Kidney glomerular epithelial cell (primary cell): ENCODE measurements around the gene EPC2.
"Not testable (repeated sequence)": the region's sequence is repeated elsewhere in the genome, so short reads cannot be mapped to it uniquely, and the experiment has no call there.

Experiments used
- DNase-seq: peaks from one replicate; lab custom pipeline; 2025; lab: John Stamatoyannopoulos, UW

EPC2 gene

DNA sequence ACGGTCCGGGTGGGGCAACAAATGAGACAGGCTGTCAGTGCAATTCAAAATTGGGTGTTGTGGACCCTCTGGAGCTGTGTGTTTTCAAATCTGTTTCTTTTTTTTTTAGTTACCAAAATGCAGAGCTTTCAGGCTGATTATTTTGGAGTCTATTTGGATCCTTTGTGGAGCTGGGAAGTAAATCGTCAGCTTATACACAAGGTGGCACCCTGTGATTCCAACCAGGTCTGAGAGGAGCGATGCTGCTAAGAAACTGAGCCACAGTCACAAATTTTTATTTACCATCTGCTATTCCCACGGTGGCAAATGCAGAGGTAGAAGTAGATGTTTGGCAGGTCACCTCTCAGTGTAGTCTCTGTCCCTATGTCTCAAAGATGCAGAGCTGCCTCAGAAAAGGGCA is 3.8 kb upstream of the EPC2 start:
- no peak for DNase-seq

DNA sequence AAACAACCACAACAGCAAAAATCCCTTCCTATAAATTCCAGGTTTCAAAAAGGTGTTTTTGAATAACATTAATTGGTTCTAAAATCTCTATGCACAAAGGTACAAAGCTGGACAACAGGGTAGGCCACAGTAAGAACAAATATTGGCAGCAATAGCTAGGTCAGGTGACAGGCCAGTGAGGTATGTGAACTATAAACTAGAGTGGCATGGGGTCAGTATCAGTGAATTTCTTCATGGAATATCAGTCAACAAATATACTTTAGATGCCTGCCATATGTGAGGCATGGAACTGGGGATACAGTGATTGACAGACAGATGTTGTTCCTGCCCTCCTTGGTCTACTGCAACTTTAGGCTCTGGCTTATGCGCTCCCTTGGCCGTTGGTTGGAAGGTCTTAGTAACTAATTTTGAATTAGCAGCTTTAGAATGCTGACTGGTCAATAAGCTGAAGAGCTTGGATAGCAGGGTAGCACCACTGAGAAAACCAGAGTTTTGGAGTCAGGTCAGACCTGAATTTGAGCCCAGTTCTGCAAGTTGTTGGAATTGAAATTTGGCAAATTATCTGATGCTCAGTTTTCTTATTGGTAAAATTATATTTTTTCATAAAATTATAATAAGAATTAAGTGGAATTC is 2.3 kb upstream of the EPC2 start:
- no peak for DNase-seq

DNA sequence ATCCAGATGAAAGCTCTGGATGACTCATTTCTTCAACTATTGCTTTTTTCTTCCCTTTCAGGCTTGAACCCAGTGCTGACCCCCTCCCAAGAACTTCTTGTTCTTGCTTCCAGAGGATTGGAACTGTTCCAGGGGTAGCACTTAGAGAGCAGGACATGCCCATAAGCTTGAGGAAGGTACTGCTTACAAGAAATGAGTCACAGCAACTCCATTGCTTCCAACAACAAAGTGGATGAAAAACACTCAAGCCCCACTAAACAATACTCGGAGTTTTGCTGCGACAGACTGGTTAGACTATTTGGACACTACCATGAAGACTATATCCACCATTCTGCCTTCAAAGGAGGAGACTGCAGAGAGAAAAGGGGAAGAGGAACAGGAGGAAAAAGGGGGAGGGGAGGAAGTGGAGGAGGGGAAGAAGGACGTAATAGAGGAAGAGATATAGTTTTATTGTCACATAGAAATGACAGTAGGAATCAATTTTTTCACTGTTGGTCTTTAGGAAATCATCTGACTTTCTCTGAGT is 1.6 kb upstream of the EPC2 start:
- no peak for DNase-seq

DNA sequence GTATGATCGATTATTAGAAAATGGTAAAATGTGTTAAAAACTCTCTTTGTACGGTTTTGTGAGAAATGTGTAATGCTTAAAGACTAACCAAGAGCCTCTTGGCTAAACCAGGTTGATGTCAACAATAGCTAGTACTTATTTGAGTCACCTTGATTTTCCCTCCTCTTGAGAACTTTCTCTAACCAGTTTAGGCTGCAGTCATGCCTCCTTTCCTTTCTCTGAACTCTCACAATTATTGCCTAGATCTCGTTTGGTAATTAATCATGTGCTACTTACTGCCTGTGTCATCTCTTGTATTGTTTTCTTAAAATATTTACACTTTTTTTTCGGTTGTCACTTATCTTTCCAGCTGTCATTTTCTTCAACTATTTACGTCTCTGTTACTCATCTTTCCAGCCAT is 1.1 kb upstream of the EPC2 start:
- no peak for DNase-seq

DNA sequence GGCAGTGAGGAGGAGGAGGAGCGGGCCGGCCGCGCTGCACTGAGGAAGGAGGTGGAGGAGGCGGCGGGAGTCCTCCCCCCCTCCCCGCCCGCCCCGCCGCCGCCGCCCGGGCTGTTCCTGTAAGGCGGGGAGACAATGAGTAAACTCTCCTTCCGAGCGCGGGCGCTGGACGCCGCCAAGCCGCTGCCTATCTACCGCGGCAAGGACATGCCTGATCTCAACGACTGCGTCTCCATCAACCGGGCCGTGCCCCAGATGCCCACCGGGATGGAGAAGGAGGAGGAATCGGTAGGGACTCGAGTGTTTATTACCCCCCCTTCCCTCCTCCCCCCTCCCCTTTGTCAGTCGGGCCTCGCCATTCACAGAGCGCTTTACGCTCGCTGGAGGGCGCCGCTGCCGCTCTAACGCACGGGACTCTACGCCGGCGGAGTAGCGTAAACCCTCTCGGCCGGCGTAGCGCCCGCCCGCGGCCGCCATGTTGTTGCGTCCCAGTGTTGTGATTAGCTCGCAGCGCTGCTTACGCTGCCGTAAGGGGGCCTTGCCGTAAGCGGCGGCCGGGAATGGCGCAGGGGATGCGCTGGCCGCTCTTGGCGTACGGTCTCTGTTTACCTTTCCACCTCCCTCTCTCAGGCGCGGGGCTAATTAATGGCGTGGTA is 460 bp downstream of the EPC2 start:
- DNase-seq, result peak; percentile 81

DNA sequence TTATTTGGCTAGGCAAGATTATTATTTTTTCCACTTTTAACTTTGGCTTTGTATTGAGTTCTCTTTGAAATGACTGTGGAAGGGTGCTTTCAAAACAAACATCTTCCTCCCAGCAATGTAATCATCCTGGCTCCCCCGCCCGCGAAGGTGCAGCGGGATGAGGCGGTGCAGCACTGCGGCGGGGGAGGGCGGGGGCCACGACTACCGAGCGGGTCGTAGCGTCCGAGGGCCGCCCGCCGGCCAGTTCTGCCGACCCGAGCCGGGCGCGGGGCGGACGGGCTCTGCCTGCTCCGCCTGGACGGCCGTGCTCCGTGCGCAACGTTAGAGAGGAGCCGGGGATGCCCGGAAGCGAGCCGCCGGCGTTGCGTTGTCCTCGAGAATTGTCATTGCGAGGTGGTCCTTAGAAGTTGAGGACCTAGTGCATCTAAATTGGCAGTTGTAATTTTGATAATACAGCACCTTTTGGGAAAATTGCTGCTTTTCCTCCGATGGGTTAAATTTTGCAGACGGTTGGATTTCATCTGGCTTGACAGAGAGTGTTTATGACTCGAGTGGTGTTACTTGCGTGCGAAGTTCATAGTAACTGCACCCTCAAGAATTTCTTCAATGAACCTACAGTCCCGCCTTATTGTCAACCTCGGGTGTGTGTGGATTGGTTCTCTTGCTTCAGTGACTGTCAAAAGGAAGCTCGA is 1.1 kb downstream of the EPC2 start:
- peak; percentile 90 for DNase-seq

DNA sequence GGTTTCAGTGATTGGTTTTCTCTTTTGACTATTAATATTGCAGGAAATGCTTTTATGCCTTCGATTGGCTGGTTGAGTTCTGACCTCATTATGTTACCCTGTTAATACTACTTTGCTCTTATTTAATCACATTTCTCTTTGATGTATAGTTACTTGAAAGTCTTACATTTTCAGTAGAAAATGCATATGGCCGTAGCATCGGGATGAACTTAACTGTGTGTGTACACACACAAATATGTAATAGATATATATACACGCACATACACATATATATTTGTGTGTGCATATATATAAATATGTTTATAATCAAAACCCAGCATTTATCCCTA is 1.6 kb downstream of the EPC2 start:
- no peak for DNase-seq

DNA sequence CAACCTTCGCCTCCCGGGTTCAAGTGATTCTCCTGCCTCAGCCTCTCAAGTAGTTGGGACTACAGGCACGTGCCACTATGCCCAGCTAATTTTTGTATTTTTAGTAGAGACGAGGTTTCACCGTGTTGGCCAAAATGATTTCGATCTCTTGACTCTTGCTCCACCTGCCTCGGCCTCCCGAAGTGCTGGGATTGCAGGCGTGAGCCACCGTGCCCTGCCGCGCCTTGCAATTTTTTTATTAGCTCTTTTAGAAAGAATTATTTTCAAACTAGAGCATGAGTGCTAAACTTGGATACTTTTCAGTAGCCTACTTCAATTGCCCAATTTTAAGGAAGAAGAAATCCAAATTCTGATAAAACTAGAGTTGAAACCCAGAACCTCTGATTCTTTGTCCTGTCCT is 3.2 kb downstream of the EPC2 start:
- DNase-seq, result not testable (repeated sequence)

DNA sequence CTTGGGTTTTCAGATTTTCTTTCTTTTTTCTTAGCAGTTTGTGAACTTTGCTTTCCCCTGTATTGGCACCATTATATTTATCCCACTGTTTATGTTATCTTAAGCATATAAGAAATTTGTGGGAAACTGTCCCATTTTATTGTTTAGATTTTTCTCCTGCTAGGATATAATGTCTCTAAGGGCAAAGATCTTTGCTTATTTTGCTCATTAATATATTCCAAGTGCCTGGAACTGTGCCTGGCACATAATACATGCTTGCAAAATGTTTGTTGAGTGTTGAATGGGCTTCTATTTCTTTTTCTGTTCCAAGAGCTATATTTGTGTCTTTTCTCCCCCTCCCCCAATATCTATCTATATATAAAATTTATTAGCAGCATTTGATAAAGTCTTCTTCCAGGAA is 5.4 kb downstream of the EPC2 start:
- DNase-seq, result no peak

DNA sequence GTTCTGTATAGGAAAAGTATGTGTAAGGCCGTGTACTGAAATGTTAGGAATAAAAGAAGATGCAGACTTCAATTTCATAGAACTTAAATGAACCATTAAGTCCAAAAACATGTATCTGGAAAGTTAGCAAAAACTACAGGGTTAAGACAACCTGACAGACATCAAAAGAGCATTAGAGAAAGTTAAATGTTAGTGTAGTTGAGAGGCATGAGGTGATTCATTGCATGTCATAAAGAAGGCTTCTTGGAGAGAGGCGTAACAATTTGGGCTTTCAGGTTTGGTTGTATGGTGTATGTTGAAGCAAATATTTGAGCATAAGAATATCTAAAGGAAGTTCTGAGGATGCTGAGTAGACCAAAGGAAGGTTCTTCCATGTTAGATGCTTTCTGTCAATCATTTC is 6.3 kb downstream of the EPC2 start:
- DNase-seq, result no peak

DNA sequence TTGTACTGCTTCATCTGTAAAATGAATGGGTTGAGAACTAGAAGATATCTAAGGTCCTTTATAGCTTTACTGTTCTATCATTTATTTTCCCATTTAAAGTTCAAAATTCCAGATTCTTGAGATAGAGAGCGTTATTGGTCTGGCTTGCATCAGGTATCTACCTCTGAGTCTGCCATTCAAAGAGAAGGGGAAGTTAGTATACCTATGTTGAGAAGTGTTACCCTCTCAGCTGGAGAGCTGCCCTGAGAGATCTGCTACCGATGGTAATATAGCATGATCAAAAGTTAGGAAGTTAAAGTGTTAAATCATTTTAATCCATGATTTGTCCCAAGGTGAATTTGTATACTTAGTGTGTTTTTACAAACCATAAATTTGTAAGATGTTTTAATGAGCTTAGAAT is 7.4 kb downstream of the EPC2 start:
- no peak for DNase-seq

DNA sequence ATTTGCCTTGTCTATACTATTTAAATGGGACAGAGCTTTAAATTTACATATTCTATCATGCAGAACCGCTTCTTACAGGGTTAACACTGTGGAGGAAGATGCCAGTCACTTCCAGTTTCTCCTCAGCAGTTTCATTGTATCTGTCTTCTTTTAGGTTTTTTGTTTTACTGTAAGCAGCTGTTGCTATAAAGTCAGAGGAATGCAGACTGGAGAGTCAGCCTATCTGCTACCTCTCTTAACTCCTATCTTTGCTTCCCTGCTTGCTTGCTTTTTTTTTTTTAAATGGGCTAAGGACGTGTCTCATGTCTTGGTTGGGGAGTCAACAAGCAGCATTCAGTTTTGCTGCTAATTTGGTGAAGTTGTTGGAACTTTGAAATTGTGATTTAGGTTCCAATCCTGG is 8.9 kb downstream of the EPC2 start:
- DNase-seq, result no peak

DNA sequence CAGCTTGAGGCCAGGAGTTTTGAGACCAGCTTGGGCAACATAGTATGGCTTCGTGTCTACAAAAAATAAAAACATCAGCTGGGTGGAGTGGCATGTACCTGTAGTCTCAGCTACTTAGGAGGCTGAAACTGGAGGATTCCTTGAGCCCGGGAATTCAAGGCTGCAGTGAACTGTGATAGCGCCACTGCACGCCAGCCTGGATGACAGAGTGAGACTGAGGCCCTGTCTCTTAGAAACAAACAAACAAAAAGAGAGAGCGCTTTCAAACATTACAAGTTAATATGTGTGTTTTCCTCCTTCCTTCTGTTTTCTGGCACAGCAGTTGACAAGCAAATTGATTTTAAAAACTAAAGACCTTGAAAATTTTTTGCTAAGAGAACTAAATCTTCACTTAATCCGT is 9.9 kb downstream of the EPC2 start:
- no peak for DNase-seq

DNA sequence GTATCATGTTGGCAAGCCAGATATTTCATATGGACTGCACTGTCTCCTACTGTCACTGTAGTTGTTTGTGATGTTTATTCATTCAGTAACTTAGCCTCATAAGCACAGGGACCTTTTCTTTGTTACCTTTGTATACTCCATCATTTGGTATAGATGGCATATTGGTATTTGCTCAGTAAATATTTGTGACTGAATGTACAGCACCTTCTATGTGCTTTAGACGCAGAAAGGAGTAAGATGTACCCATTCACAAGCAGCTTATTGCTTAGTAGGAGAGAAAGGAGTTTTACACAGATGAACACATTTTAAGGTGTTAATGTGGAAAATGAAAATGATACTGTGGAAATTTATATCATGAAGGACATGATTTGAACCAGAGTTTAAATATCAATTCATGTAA is 12.0 kb downstream of the EPC2 start:
- DNase-seq, result no peak

DNA sequence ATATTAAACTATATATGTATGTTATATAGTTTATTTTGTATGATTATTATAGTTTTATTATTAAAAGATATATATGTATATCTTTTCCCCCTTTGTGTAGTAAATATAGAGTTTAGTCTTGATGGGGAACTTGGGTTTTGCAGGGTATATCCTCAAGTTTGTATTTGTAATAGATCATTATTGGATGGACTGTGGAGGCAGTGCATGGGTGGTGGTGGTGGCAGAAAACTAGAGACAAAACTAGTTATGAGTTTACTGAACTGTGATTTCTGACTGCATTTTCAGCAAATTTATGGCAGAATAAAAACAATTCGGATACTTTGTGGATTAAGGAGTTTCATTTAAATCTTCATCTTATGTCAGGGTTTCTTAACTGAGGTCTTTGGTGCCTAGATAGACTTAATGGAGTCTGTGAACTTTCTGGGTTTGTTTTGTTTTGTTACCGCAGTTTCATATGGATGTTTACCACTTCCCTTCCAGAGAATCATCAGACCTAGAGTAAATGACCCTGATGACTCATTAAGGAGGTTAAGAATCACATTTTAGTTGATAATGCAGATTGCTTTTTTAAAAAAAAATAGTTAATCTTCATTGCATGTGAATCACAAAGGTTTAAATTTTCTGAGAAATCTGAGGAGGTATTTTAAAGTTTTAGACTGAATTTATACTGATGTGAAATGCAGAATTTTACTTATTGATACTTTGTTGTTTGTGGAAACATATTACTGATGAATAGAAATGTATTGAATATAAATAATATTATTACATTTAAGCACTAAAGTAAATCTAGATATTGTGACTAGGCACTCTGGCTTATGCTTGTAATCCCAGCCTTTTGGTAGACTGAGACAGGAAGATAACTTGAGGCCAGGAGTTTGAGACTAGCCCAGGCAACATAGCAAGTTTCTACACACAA is 14.5 kb downstream of the EPC2 start:
- DNase-seq, result no peak

DNA sequence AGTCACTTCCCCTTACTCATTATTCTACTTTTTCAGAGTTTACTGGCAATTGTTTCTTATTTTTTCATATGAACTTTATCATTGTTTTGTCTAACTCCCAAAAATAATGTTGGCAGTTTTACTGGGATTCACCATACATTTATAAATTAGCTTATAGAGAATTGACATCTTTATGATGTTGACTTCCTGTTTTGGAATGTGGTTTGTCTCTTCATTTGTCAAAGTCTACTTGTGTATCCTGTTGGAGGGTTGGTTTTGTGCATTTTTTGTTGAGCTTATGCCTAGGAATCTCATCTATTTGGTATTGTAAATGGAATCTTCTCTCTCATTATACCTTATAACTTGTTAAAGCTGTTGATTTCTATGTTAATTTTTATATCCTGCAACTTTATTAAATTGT is 16.4 kb downstream of the EPC2 start:
- no peak for DNase-seq

DNA sequence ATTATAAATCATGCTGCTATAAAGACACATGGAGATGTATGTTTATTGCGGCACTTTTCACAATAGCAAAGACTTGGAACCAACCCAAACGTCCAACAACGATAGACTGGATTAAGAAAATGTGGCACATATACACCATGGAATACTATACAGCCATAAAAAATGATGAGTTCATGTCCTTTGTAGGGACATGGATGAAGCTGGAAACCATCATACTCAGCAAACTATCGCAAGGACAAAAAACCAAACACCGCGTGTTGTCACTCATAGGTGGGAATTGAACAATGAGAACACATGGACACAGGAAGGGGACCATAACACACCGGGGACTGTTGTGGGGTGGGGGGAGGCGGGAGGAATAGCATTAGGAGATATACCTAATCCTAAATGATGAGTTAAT is 17.8 kb downstream of the EPC2 start:
- not testable (repeated sequence) for DNase-seq

DNA sequence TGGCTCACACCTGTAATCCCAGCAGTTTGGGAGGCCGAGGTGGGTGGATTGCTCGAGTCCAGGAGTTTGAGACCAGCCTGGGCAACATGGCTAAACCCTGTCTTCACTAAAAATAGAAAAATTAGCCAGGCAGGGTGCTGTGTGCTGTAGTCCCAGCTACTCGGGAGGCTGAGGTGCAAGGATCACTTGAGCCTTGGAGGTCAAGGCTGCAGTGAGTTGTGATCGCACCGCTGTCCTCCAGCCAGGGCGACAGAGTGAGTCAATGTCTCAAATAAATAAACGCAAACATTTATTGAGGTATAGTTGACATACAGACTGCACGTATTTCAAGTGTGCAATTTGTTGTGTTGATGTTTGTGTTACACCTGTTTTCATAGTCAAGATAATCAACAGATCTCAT is 19.7 kb downstream of the EPC2 start:
- DNase-seq, result no peak

DNA sequence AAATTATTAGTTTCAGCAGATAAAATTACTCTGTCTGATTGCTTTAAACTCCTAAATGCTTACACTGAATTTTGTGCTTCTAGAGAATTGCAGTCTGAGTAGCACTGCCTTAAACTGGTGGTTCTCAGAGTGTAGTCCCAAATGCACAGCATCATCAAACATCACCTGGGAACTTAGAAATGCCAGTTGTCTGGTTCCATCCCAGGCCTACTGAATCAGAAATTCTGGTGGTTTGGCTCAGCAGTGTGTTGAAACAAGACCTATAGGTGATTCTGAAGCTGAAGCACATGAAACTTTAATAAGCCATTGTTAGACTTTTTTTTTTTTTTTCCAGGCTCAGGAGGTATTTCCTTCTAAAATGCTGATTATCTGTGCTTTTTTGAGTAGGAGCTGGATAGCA is 22.0 kb downstream of the EPC2 start:
- DNase-seq, result no peak

DNA sequence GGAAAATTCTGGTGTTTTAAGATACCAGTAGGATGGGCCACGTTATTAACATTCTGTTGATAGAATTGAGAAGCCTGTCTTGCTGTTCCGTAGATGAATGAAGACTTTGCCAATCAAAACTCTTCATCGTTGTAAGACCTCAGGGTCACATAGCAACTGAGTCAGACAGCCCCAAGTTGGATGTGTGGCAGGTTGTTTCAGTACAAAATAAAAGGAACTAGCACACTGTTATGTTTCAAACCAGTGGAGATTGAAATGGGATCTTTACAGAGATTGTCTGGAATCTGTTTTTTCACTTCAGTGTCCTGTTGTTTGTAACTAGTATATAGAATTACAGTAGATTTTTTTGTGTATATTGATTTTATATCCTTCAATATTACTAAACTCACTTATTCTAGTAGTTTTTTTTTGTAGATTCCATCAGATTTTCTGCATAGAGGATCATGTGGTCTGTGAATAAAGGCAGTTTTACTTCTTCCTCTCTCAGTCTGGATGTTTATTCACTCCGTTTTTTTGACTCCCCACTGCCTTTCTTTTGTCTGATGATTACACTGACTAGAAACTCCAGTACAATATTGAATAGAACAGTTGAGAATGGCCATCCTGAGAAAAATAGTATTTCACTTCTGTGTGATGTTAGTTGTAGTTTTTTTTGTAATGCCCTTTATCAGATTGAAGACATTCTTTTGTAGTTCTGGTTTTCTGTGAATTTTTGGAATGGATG is 22.7 kb downstream of the EPC2 start:
- no peak for DNase-seq

DNA sequence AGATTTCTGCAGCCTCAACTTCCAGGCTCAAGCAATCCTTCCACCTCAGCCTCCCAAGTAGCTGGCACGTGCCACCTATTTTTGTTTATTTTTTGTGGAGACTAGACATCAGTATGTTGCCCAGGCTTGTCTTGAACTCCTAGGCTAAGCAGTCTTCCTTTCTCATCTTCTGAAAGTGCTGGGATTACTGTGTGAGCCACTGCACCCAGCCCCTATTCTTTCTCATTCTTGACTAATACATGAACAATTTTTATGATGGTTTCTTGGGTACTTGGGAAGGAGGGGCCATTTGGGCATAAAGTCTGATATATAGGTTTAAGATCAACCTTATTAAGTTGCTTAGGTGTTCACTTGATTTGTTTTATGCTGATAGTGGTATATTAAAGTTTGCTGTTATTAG is 26.2 kb downstream of the EPC2 start:
- no peak for DNase-seq
